CD4-positive, alpha-beta memory T cell (primary cell): ENCODE data around the gene SYN1. TPM values are rescaled to one million over a fixed set of nuclear protein-coding genes. Genes with fewer than 3 reads are reported as not detected.
A peak's percentile ranks its signal among the peaks of the same experiment; 100 is the strongest.

Experiments
- CTCF ChIA-PET: fragments of 350-600 bp; sonication (Branson Sonifier 250); formaldehyde crosslinking; loops from one replicate; lab custom pipeline; 2021; ENCODE audit warnings: inconsistent platforms; ENCODE audit not compliant: partially characterized antibody; lab: Charles Lee
- POLR2A ChIA-PET: fragments of 350-600 bp; sonication (Branson Sonifier 250); formaldehyde crosslinking; loops from one replicate; lab custom pipeline; 2021; ENCODE audit not compliant: partially characterized antibody; lab: Charles Lee
- DNase-seq, 5 donors: peaks; one replicate each; pipeline versions ENCODE4 v3.0.0 to v3.0.0-alpha.2; 2020 to 2022; ENCODE audit warnings: mixed read lengths in 1 of 5
- H3K27ac ChIP-seq: one replicate; pipeline ENCODE4 v1.7.0; 2013; ENCODE audit warnings: low read depth, low read length
- H3K27me3 ChIP-seq: 2 replicates; pipeline ENCODE4 v1.7.0; 2013; ENCODE audit warnings: mild to moderate bottlenecking, low read length, moderate library complexity; ENCODE audit not compliant: insufficient read depth
- H3K36me3 ChIP-seq: 2 replicates; pipeline ENCODE4 v1.7.0; 2013; ENCODE audit warnings: mild to moderate bottlenecking, low read length, moderate library complexity; ENCODE audit not compliant: insufficient read depth
- H3K4me1 ChIP-seq: 2 replicates; pipeline ENCODE4 v1.7.0; 2013; ENCODE audit warnings: mild to moderate bottlenecking, low read length, moderate library complexity; ENCODE audit not compliant: insufficient read depth
- H3K4me3 ChIP-seq, 2 donors: one replicate each; pipeline ENCODE4 v1.7.0; 2013; ENCODE audit warnings: low read length in 2 of 2, mild to moderate bottlenecking in 1 of 2
- H3K9me3 ChIP-seq, 2 donors: one replicate each; pipeline ENCODE4 v1.7.0; 2013; ENCODE audit warnings: low read length in 2 of 2, control low read depth in 1 of 2; ENCODE audit not compliant: control insufficient read depth in 1 of 2
- H3K27ac Mint-ChIP-seq, 7 donors: one replicate each; pipeline ENCODE4 v1.8.0; 2020 to 2021; ENCODE audit warnings: mixed read lengths in 7 of 7, mild to moderate bottlenecking in 6 of 7, inconsistent platforms in 3 of 7, moderate library complexity in 3 of 7
- H3K27me3 Mint-ChIP-seq, 2 donors: one replicate each; pipeline ENCODE4 v1.8.0; 2020 to 2021; ENCODE audit warnings: mixed read lengths in 2 of 2
- H3K36me3 Mint-ChIP-seq, 2 donors: one replicate each; pipeline ENCODE4 v1.8.0; 2020 to 2021; ENCODE audit warnings: mixed read lengths in 2 of 2, inconsistent platforms in 1 of 2, mild to moderate bottlenecking in 1 of 2
- H3K4me1 Mint-ChIP-seq, 4 donors: one replicate each; pipeline ENCODE4 v1.8.0; 2020 to 2021; ENCODE audit warnings: mixed read lengths in 4 of 4, mild to moderate bottlenecking in 1 of 4
- H3K4me3 Mint-ChIP-seq, 8 donors: one replicate each; pipeline ENCODE4 v1.8.0; 2020 to 2021; ENCODE audit warnings: mixed read lengths in 8 of 8, mild to moderate bottlenecking in 7 of 8, moderate library complexity in 6 of 8, inconsistent platforms in 3 of 8
- H3K9me3 Mint-ChIP-seq, 8 donors: one replicate each; pipeline ENCODE4 v1.8.0; 2020 to 2021; ENCODE audit warnings: mixed read lengths in 8 of 8, mild to moderate bottlenecking in 5 of 8, inconsistent platforms in 3 of 8, moderate library complexity in 1 of 8
- intact Hi-C: fragments of 100-400 bp; cut with micrococcal nuclease; formaldehyde crosslinking; loops from one replicate; pipeline ENCODE4 v1.15.1; 2023
- polyA plus RNA-seq, 2 donors: library from polyadenylated mRNA; unstranded; fragments of 300-500 nt; fragmentation: Illumina TruSeq; gene quantifications; one replicate each; pipeline ENCODE4 v1.2.3, GENCODE V29; 2021
- total RNA-seq, 2 experiments: library from RNA; stranded (reverse); gene quantifications; one replicate each; pipeline ENCODE4 v1.2.3, GENCODE V29; 2021

Gene SYN1
- total and polyA plus RNA-seq, 4 experiments from 2014 or later, result 0.49 to 1.6 (median 1.2) TPM

GRCh38 chrX:47571215-47571614 lies 48.4 kb downstream of the SYN1 start:
- POLR2A ChIA-PET, result no interaction called here
- peaks cover 4 to 15% (median 10%) of the 10 kb centered on the region in 4 donors for H3K4me1 Mint-ChIP-seq
- Histone ChIP-seq H3K36me3 (peaks cover 37% of the 10 kb centered on the region), H3K9me3 (no peaks in the 10 kb centered on the region), H3K4me3 (no peak overlapping the region), H3K27ac (no peak overlapping the region), H3K4me1 (no peaks in the 10 kb centered on the region), H3K27me3 (no peaks in the 10 kb centered on the region)
- H3K36me3 Mint-ChIP-seq, result peaks cover 33 to 41% of the 10 kb centered on the region in 2 donors
- no peaks in the 10 kb centered on the region for H3K9me3 Mint-ChIP-seq
- no peak overlapping the region for H3K27ac Mint-ChIP-seq
- no peak for DNase-seq
- intact Hi-C loops, result no loop called here
- H3K4me3 Mint-ChIP-seq, result no peak overlapping the region
- CTCF ChIA-PET, result no interaction called here
- H3K27me3 Mint-ChIP-seq, result no peaks in the 10 kb centered on the region

GRCh38 chrX:47570794-47571193 lies 48.9 kb downstream of the SYN1 start:
- H3K27me3 ChIP-seq, result no peaks in the 10 kb centered on the region
- Mint-ChIP-seq H3K4me3 (no peak overlapping the region), H3K36me3 (peaks cover 33 to 43% of the 10 kb centered on the region in 2 donors), H3K27ac (no peak overlapping the region), H3K9me3 (no peaks in the 10 kb centered on the region), H3K27me3 (no peaks in the 10 kb centered on the region), H3K4me1 (peaks cover 4 to 14% (median 8%) of the 10 kb centered on the region in 4 donors)
- POLR2A ChIA-PET, result interaction anchor here (1.2 kb wide), 1 partner anchor 12 kb away, joined by 3 read pairs; the partner anchor contains the start of gene TIMP1
- H3K27ac ChIP-seq, result no peak overlapping the region
- no peaks in the 10 kb centered on the region for H3K9me3 ChIP-seq
- H3K4me3 ChIP-seq, result no peak overlapping the region
- no peaks in the 10 kb centered on the region for H3K4me1 ChIP-seq
- intact Hi-C loops, result no loop called here
- peaks cover 37% of the 10 kb centered on the region for H3K36me3 ChIP-seq
- no peak for DNase-seq
- CTCF ChIA-PET, result no interaction called here

DNA sequence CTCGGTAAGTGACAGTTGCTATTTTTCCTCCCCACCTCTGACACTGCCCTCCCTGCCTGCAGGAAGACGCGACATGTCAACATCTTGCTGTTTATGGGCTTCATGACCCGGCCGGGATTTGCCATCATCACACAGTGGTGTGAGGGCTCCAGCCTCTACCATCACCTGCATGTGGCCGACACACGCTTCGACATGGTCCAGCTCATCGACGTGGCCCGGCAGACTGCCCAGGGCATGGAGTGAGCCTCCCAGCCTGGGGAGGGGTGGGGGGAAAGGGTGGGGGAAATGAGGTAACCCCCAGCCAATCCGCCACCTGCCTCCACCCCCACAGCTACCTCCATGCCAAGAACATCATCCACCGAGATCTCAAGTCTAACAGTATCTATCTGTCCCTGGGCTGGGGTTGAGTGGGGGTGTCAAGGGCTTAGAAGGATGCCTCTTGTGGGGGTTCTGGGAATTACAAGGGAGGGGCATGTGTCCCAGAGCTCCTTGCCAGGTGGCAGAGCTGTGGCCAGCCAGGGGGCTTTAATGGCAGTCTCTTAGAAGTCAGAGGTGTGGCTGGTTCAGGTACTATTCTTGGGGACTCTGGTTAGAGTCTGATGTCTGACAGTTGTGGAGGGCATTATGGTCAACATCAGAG lies 50.9 kb downstream of the SYN1 start:
- CTCF ChIA-PET, result interaction anchor here (1.9 kb wide), 1 partner anchor 13 kb away, joined by 5 read pairs; the partner anchor contains the start of gene TIMP1
- H3K4me3 ChIP-seq, result no peak overlapping the region
- POLR2A ChIA-PET, result interaction anchor here (1.2 to 1.9 kb wide), 2 partner anchors 13 to 14 kb away, joined by 3 to 8 read pairs; partner anchors contain the start of gene TIMP1
- Mint-ChIP-seq H3K36me3 (peaks cover 39 to 52% of the 10 kb centered on the region in 2 donors), H3K4me3 (no peak overlapping the region), H3K9me3 (no peaks in the 10 kb centered on the region), H3K4me1 (peaks cover 9 to 27% (median 15%) of the 10 kb centered on the region in 4 donors), H3K27ac (peak overlapping the region in 2 of 7 donors; percentile 17 to 87), H3K27me3 (no peaks in the 10 kb centered on the region)
- no peak overlapping the region for H3K27ac ChIP-seq
- H3K4me1 ChIP-seq, result peaks cover 11% of the 10 kb centered on the region
- H3K36me3 ChIP-seq, result peaks cover 53% of the 10 kb centered on the region
- no peaks in the 10 kb centered on the region for H3K27me3 ChIP-seq
- DNase-seq, result peak; percentile 38 to 46 (median 44)
- no peaks in the 10 kb centered on the region for H3K9me3 ChIP-seq
- intact Hi-C loops, result no loop called here

DNA sequence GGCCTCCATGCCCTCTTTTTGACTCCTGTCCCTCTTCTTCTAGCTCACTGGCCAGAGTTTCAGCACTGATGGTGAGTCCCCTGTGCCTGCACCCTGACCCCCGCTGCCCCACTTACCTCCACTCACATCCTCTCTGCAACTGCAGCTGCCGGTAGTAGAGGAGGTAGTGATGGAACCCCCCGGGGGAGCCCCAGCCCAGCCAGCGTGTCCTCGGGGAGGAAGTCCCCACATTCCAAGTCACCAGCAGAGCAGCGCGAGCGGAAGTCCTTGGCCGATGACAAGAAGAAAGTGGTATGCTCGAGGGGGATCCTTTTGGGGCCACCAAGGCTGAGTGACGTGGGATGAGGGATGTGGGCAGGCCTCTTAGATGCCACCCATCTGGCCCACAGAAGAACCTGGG lies 52.8 kb downstream of the SYN1 start:
- Mint-ChIP-seq H3K4me3 (no peak overlapping the region), H3K9me3 (no peaks in the 10 kb centered on the region), H3K27me3 (no peaks in the 10 kb centered on the region), H3K36me3 (peaks cover 37 to 60% of the 10 kb centered on the region in 2 donors), H3K27ac (peak overlapping the region in 2 of 7 donors; percentile 46 to 77), H3K4me1 (peaks cover 13 to 36% (median 22%) of the 10 kb centered on the region in 4 donors)
- H3K4me1 ChIP-seq, result peaks cover 31% of the 10 kb centered on the region
- CTCF ChIA-PET, result no interaction called here
- POLR2A ChIA-PET, result no interaction called here
- intact Hi-C loops, result no loop called here
- no peaks in the 10 kb centered on the region for H3K9me3 ChIP-seq
- no peak for DNase-seq
- no peak overlapping the region for H3K27ac ChIP-seq
- no peaks in the 10 kb centered on the region for H3K27me3 ChIP-seq
- no peak overlapping the region for H3K4me3 ChIP-seq
- peaks cover 63% of the 10 kb centered on the region for H3K36me3 ChIP-seq

- H3K36me3 Mint-ChIP-seq, result peaks cover 16 to 57% of the 10 kb centered on the region in 2 donors
- H3K27ac ChIP-seq, result no peak overlapping the region
- peak overlapping the region in 3 of 7 donors; percentile 22 to 70 (median 60) for H3K27ac Mint-ChIP-seq
- no peaks in the 10 kb centered on the region for H3K9me3 ChIP-seq
- no peak overlapping the region for H3K4me3 ChIP-seq
- peaks cover 56% of the 10 kb centered on the region for H3K36me3 ChIP-seq
- H3K4me3 Mint-ChIP-seq, result peak overlapping the region in 3 of 8 donors; percentile 12 to 65 (median 52)
- peaks cover 0 to 2% (median 0%) of the 10 kb centered on the region in 8 donors for H3K9me3 Mint-ChIP-seq
- H3K27me3 Mint-ChIP-seq, result no peaks in the 10 kb centered on the region
- intact Hi-C loops, result no loop called here
- H3K27me3 ChIP-seq, result no peaks in the 10 kb centered on the region
- peaks cover 43% of the 10 kb centered on the region for H3K4me1 ChIP-seq
- DNase-seq, result no peak
- CTCF ChIA-PET, result no interaction called here
- H3K4me1 Mint-ChIP-seq, result peaks cover 20 to 52% (median 34%) of the 10 kb centered on the region in 4 donors
- POLR2A ChIA-PET, result no interaction called here
These were observed 55.1 kb downstream of the SYN1 start for GRCh38 chrX:47564438-47565085.

GRCh38 chrX:47563801-47564315 lies 55.8 kb downstream of the SYN1 start:
- no peak overlapping the region for H3K27ac ChIP-seq
- Mint-ChIP-seq H3K4me3 (peak overlapping the region in 3 of 8 donors; percentile 52 to 65 (median 57)), H3K4me1 (peaks cover 20 to 52% (median 34%) of the 10 kb centered on the region in 4 donors)

More at GRCh38 chrX:47563801-47564315, 55.8 kb downstream of the SYN1 start:
- peak overlapping the region in 3 of 7 donors; percentile 22 to 70 (median 60) for H3K27ac Mint-ChIP-seq
- Histone ChIP-seq H3K27me3 (no peaks in the 10 kb centered on the region), H3K9me3 (no peaks in the 10 kb centered on the region), H3K36me3 (peaks cover 49% of the 10 kb centered on the region), H3K4me1 (peaks cover 43% of the 10 kb centered on the region), H3K4me3 (no peak overlapping the region)
- no peak for DNase-seq
- ChIA-PET POLR2A (no interaction called here), CTCF (interaction anchor here (1.6 kb wide), 1 partner anchor 65 kb away, joined by 4 read pairs; no protein-coding TSS in a partner anchor)
- peaks cover 0 to 2% (median 0%) of the 10 kb centered on the region in 8 donors for H3K9me3 Mint-ChIP-seq
- H3K36me3 Mint-ChIP-seq, result peaks cover 9 to 50% of the 10 kb centered on the region in 2 donors
- H3K27me3 Mint-ChIP-seq, result no peaks in the 10 kb centered on the region
- intact Hi-C loops, result no loop called here
